Skeletal muscle tissue (tissue), 4 donors: ENCODE measurements around the gene CAPN1. TPM values are rescaled to one million over a fixed set of nuclear protein-coding genes. Genes with fewer than 3 reads are reported as not detected.

Experiments
- H3K27ac ChIP-seq: one replicate; pipeline ENCODE4 v1.7.0; 2013; ENCODE audit warnings: mild to moderate bottlenecking, low read depth, low read length, inconsistent platforms
- H3K27me3 ChIP-seq, 3 donors: one replicate each; pipeline ENCODE4 v1.7.0; 2013; ENCODE audit warnings: low read length in 3 of 3; ENCODE audit not compliant: control insufficient read depth in 3 of 3, insufficient read depth in 3 of 3
- H3K36me3 ChIP-seq, 3 donors: one replicate each; pipeline ENCODE4 v1.7.0; 2013; ENCODE audit warnings: low read length in 3 of 3; ENCODE audit not compliant: control insufficient read depth in 3 of 3, insufficient read depth in 3 of 3
- H3K4me1 ChIP-seq, 3 donors: one replicate each; pipeline ENCODE4 v1.7.0; 2013; ENCODE audit warnings: low read length in 3 of 3, mild to moderate bottlenecking in 3 of 3; ENCODE audit not compliant: control insufficient read depth in 3 of 3, insufficient read depth in 3 of 3
- H3K4me3 ChIP-seq, 3 donors: one replicate each; pipeline ENCODE4 v1.7.0; 2013; ENCODE audit warnings: low read length in 3 of 3
- H3K9ac ChIP-seq, 3 donors: one replicate each; pipeline ENCODE4 v1.7.0; 2013; ENCODE audit warnings: low read length in 3 of 3, mild to moderate bottlenecking in 3 of 3, moderate library complexity in 2 of 3, low read depth in 1 of 3
- H3K9me3 ChIP-seq, 3 donors: one replicate each; pipeline ENCODE4 v1.7.0; 2013; ENCODE audit warnings: low read length in 3 of 3; ENCODE audit not compliant: control insufficient read depth in 3 of 3
- total RNA-seq: library from RNA; depleted of rRNA; stranded (reverse); fragments of >200 nt; gene quantifications from one replicate; pipeline ENCODE4 v1.2.3, GENCODE V29; 2014
- donor health status: Osteomylitis.

Gene CAPN1
- total RNA-seq, result 75.2 TPM

DNA sequence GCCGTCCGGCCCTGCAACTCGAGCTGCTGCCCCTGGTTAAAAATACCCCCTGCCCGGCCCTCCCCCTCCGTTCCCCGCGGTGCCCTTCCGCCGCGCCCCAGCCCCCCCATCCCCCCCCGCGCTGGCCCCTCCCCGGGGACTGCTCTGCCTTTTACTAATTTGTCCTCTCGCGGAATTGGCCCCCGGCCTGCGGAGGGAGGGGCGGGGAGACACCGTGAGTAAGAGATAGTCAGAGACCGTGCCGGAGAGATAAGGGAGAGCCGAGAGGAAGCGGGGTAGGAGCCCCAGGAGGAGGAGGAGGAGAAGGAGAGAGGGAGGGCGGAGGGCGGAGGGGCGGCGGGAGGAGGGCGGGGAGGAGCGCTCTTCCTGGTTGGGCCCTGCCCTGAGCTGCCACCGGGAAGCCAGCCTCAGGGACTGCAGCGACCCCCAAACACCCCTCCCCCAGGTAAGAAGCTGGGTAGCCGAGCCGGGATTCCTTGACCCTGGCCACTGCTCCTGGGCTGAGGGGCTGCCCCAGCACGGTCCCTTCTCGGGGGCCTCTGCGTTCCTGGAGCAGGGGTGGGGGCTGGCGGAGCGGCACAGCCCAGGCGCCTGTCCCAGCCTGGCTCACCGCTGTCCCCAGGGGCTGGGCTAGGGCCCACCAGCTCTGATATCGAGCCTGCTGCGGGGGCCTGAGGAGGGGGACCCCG, at the start of gene CAPN1:
Gene CAPN1 (plus strand): TSS at position 360 of the 689 bp plus-strand sequence. CDS start 774 bp downstream, outside the sequence.
- Histone ChIP-seq H3K9ac (peak within 1 kb of the TSS; percentile 89 to 97 (median 97)), H3K4me3 (peak within 1 kb of the TSS; percentile 84 to 88 (median 87)), H3K36me3 (peaks cover 17 to 28% (median 27%) of the 10 kb centered on the region in 3 donors), H3K27me3 (no peaks in the 10 kb centered on the region), H3K9me3 (no peaks in the 10 kb centered on the region), H3K4me1 (peaks cover 21 to 29% (median 22%) of the 10 kb centered on the region in 3 donors), H3K27ac (peak within 1 kb of the TSS; percentile 94)

DNA sequence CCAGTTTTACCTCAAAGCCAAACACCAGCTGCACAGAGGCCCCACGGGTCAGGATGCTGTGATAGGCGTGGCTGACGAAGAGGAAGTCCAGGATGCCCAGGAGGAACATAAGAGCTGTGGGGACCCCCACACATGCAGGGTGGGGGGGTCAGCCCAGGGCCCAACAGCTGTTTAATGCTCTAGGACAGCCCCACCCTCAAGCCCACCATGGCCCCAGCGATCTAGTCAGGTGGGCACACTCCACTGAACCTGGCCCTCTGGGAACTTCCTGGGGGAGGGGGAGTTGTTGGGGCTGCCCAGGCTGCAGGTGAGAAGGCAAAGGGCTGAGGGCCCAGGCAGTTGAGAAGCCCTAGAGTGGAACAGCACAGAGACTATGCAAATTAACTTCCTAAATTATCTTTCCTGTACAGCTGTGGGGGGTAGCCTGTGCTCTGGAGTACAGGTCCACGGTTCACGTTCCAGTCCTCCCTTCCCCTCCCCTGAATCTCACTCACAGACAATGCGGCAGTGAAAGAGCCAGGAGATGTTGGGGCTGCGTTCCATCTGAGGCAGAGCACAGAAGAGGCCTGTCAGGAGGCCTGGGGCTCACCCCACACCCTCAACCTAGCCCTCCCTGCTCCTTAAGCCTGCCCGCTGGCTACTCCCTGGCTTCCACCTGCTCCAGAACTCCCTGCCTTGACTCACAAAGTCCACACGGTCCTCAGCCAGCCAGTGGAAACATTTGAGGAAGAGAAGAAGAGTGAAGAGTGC, 49.3 kb upstream of the CAPN1 start:
- Histone ChIP-seq H3K9me3 (no peaks in the 10 kb centered on the region), H3K36me3 (peaks cover 54 to 56% (median 54%) of the 10 kb centered on the region in 3 donors), H3K4me1 (peaks cover 35 to 57% (median 35%) of the 10 kb centered on the region in 3 donors), H3K9ac (peak overlapping the region; percentile 8 to 100 (median 99)), H3K27ac (peak overlapping the region; percentile 100), H3K27me3 (no peaks in the 10 kb centered on the region), H3K4me3 (peak overlapping the region in 1 of 3 donors; percentile 93)

DNA sequence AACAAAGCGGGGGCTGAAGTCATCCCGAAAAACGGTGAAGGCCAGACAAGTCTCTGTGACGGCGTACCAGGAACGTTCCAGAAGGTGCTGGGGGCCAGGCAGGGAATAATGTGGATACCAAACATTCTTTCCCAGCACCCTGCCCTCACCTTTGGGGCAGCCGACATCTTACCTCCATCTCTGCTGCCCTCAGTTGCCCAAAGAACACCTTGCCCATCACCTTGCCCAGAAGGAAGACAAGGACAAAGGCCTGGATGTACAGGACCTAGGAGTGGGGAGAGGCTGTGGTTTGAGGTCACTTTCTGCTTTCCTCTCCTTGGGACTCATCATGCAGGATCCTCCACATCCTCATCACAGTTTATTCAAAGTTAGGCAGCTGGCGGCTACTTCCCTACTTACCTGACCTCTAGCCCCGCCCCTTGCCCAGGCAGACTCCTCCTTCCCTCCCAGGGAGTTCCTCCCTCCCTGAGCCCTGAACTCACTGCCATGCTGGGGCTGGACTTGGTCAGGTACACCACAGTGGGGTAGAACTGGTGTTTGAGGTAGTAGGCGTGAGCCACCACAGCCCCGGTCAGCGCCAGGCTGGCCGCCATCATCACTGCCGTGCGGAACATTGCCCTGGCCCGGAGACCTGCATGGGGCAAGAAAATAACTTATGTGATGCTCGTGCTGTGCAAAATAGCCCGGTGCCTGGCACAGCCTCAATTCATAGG, 48.6 kb upstream of the CAPN1 start:
- Histone ChIP-seq H3K36me3 (peaks cover 48 to 51% (median 48%) of the 10 kb centered on the region in 3 donors), H3K4me1 (peaks cover 35 to 57% (median 35%) of the 10 kb centered on the region in 3 donors), H3K27me3 (no peaks in the 10 kb centered on the region), H3K9me3 (no peaks in the 10 kb centered on the region), H3K27ac (peak overlapping the region; percentile 100), H3K4me3 (peak overlapping the region; percentile 93 to 98 (median 94)), H3K9ac (peak overlapping the region; percentile 99 to 100 (median 99))

DNA sequence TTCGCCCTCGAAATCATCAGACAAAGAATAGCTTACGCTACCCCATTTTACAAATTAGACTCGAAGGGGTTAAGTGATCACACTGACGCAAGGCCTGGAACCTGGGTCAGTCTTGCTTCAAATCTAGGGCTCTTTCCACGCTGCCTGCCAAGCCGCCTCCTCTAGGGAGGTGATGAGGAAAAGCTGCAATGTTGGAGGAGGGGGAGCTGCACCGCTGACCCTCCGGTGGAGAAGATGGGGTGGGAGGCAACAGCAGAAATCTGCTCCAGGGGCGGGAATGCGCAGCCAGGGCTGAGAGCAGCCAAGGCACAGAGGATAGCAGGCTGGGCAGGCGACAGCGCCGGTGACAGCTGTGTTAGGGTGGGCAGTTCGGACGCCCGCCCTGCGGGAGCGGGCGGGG, 48.0 kb upstream of the CAPN1 start:
- H3K27ac ChIP-seq, result peak overlapping the region; percentile 100
- peaks cover 35 to 57% (median 35%) of the 10 kb centered on the region in 3 donors for H3K4me1 ChIP-seq
- H3K9ac ChIP-seq, result peak overlapping the region; percentile 99 to 100 (median 99)
- no peaks in the 10 kb centered on the region for H3K27me3 ChIP-seq
- H3K9me3 ChIP-seq, result no peaks in the 10 kb centered on the region
- H3K4me3 ChIP-seq, result peak overlapping the region; percentile 93 to 98 (median 94)
- H3K36me3 ChIP-seq, result peaks cover 42 to 46% (median 42%) of the 10 kb centered on the region in 3 donors

DNA sequence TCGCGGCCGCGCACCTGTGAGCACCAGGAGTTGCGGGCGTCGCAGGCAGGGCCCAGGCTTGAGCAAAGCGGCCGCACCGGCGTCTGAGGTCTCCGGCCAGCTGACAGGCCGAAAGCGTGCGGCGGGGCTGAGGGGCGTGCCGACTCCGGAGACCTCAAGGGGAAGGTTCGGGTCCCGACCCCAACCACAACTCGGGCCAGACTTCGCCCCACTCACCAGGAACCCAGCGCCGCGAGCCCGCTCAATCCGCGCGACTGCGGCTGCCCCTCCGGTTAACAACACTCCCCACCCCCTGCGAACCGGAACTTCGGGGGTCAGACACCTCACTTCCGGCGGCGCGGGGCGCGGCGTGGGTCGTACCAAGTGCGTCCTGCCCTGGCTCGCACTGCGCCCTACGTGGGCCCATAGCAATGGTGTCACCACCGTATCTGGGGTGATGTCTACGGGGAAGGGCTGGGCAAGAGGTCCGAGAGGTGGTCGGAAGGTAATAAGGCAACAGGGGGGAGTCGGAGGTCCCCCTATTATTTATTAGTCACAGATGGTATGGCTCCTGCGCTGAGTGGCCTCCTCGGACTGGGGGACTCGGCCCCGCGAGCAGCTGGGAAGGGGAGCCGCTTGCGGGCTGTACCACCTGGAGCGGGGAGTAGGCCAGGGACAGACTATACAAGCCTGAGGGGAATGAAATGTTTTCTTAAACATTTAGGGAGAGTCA, 47.3 kb upstream of the CAPN1 start, which contains the start of gene SYVN1:
Gene SYVN1 (minus strand): TSS at position 280 of the 712 bp plus-strand sequence. CDS start 918 bp downstream, outside the sequence.
- Histone ChIP-seq H3K9ac (peak within 1 kb of the TSS; percentile 99 to 100 (median 99)), H3K9me3 (no peaks in the 10 kb centered on the region), H3K27ac (peak within 1 kb of the TSS; percentile 100), H3K27me3 (no peaks in the 10 kb centered on the region), H3K4me3 (peak within 1 kb of the TSS; percentile 93 to 98 (median 94)), H3K4me1 (peaks cover 35 to 57% (median 35%) of the 10 kb centered on the region in 3 donors), H3K36me3 (peaks cover 35 to 39% (median 37%) of the 10 kb centered on the region in 3 donors)

DNA sequence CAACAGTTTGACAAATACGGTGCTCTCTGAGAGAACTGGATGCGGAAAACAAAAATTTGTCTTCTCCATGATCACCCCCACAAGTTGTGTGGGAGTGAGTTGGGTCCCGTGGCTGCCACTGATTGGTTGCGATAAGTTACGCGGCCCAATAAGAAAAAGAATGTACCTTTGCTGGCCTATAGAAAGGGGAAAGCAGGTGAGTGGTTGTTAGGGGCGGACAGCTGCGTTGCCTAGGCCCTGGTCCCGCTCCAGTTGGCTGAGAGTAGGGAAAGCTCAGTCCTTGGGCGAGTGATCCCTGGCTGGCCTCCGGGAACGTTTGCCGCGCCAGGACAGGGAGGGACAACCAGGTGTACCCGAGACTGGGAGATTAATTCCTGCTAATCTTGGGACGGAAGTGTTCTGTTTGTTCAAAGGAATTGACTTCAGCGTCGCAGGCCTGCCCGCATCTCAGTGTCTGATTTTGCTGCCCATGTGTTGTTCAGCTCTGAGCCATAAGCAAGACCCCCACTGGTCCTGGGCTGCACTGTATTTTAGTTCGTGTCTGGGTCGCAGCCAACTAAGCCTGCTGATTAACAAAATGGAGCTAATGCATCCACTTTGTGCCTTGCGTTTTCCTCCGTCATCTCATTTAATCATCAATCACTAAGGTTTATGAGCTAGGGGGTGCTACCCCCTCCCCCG, 46.6 kb upstream of the CAPN1 start:
- Histone ChIP-seq H3K4me1 (peaks cover 35 to 55% (median 35%) of the 10 kb centered on the region in 3 donors), H3K9ac (peak overlapping the region; percentile 99 to 100 (median 99)), H3K9me3 (no peaks in the 10 kb centered on the region), H3K27ac (peak overlapping the region; percentile 100), H3K27me3 (no peaks in the 10 kb centered on the region), H3K36me3 (peaks cover 28 to 33% (median 30%) of the 10 kb centered on the region in 3 donors), H3K4me3 (peak overlapping the region; percentile 93 to 98 (median 94))

DNA sequence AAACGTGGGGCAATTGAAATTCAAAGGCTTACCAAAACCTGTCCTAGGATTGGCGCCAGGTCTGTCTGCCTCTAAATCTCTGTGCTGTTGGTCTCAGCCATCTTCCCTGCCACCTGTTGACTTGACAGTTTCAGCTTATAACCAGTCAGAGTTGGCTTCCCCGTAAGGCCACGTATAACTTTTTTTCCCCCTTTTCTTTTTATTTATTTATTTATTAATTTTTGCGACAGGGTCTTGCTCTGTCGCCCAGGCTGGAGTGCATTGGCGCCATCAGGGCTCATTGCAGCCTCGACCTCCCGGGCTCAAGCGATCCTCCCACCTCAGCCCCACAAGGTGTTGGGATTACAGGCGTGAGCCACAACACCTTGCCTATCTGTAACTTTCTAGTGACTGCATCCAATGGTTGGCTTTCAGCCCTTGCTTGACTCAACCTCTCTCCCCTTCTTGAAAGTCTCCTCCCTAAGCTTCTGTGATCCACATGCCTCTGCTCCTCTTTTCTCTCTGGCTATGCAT, 46.0 kb upstream of the CAPN1 start:
- Histone ChIP-seq H3K9ac (peak overlapping the region; percentile 99 to 100 (median 99)), H3K9me3 (no peaks in the 10 kb centered on the region), H3K36me3 (peaks cover 24 to 27% (median 25%) of the 10 kb centered on the region in 3 donors), H3K4me3 (peak overlapping the region; percentile 93 to 98 (median 94)), H3K27ac (peak overlapping the region; percentile 100), H3K4me1 (peaks cover 35 to 51% (median 35%) of the 10 kb centered on the region in 3 donors), H3K27me3 (no peaks in the 10 kb centered on the region)

DNA sequence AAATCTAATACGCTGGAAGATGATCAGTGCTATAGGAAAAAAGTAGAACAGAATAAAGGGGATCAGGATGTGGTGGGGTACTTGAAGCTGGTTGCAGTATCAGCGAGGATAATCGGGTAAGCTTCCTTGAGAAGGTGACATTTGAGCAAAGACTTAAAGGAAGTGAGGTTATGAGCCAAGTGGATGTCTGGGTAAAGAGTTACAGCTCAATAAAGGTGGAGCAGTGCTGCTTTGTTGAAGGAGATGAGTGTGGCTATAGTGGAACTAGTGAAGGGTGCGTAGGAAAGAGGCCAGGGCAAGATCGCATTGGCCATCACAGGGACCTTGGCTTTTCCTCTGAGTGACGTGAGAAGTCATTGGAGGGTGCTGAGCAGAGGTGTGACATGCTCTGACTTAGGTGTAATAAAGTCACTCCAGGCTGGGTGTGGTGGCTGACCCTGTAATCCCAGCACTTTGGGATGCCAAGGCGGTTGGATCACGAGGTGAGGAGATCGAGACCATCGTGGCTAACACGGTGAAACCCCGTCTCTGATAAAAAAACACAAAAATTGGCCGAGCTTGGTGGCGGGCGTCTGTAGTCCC, 45.1 kb upstream of the CAPN1 start:
- Histone ChIP-seq H3K4me1 (peaks cover 32 to 42% (median 32%) of the 10 kb centered on the region in 3 donors), H3K27me3 (no peaks in the 10 kb centered on the region), H3K36me3 (peaks cover 15 to 18% (median 16%) of the 10 kb centered on the region in 3 donors), H3K9me3 (no peaks in the 10 kb centered on the region), H3K9ac (no peak overlapping the region), H3K4me3 (no peak overlapping the region), H3K27ac (no peak overlapping the region)
